ENCODE measurements around the gene SHROOM3. TPM values are rescaled to one million over a fixed set of nuclear protein-coding genes. Genes with fewer than 3 reads are reported as not detected.
"Not testable (repeated sequence)": the region's sequence is repeated elsewhere in the genome, so short reads cannot be mapped to it uniquely, and the experiment has no call there.

SHROOM3 gene
- total and polyA plus RNA-seq, 4 donors: 14.4 to 75.1 (median 47.3) TPM

DNA sequence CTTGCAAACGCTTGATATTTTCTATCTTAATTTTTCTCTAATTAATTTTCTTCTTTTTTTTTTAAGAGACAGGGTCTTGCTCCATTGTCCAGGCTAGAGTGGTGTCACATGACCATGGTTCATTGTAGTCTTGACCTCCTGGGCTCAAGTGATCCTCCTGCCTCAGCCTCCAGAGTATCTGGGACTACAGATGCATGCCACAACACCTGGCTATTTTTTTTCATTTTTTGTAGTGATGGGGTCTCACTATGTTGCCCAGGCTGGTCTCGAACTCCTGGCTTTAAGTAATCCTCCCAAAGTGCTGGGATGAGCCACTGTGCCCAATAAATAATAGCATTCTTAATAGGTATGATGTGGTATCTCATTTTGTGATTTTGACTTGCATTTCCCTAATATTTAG lies 18.2 kb downstream of the SHROOM3 start:
- no peaks in the 10 kb centered on the region for H3K9me3 ChIP-seq (ENCODE audit: control insufficient read depth in 4 of 4, insufficient read depth in 3 of 4, low read length in 3 of 4)
- H3K27me3 ChIP-seq (ENCODE audit: control insufficient read depth in 3 of 3, insufficient read depth in 3 of 3, low read length in 2 of 3): no peaks in the 10 kb centered on the region
- H3K9ac ChIP-seq (ENCODE audit: insufficient read depth in 1 of 2, low read length in 2 of 2): no peak overlapping the region
- DNase-seq: no peak
- TF ChIP-seq, protein P1, sequence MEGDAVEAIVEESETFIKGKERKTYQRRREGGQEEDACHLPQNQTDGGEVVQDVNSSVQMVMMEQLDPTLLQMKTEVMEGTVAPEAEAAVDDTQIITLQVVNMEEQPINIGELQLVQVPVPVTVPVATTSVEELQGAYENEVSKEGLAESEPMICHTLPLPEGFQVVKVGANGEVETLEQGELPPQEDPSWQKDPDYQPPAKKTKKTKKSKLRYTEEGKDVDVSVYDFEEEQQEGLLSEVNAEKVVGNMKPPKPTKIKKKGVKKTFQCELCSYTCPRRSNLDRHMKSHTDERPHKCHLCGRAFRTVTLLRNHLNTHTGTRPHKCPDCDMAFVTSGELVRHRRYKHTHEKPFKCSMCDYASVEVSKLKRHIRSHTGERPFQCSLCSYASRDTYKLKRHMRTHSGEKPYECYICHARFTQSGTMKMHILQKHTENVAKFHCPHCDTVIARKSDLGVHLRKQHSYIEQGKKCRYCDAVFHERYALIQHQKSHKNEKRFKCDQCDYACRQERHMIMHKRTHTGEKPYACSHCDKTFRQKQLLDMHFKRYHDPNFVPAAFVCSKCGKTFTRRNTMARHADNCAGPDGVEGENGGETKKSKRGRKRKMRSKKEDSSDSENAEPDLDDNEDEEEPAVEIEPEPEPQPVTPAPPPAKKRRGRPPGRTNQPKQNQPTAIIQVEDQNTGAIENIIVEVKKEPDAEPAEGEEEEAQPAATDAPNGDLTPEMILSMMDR (IDR thresholded peaks at IDR 0.05; ENCODE audit: control extremely low read depth, extremely low read depth): no peak
- H3K36me3 ChIP-seq (ENCODE audit: control insufficient read depth in 4 of 4, insufficient read depth in 4 of 4, low read length in 4 of 4): no peaks in the 10 kb centered on the region
- H3K4me3 ChIP-seq: no peak overlapping the region
- no peak for ATAC-seq (ENCODE audit: insufficient read depth, low FRiP score)
- H3K4me1 ChIP-seq (ENCODE audit: control insufficient read depth in 5 of 5, insufficient read depth in 5 of 5, low read length in 5 of 5): peaks cover 0 to 2% (median 0%) of the 10 kb centered on the region in 5 donors
- H3K27ac ChIP-seq (ENCODE audit: low read depth in 1 of 2, low read length in 1 of 2): no peak overlapping the region
- 86 to 88% methylated on average over 2 of the region's 2 CpGs for WGBS, 2 donors

DNA sequence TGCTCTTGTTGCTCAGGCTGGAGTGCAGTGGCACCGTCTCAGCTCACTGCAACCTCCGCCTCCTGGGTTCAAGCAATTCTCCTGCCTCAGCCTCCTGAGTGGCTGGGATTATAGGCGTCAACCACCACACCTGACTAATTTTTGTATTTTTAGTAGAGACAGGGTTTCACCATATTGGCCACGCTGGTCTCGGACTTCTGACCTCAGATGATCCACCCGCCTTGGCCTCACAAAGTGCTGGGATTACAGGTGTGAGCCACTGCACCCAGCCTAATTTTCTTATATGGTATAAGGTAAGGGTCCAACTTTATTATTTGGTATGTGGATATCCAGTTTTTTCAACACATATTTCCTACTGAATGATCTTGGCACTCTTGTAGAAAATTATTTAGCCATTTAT lies 19.0 kb downstream of the SHROOM3 start:
- H3K4me3 ChIP-seq; H3K36me3 ChIP-seq (ENCODE audit: control insufficient read depth in 4 of 4, insufficient read depth in 4 of 4, low read length in 4 of 4); H3K27ac ChIP-seq (ENCODE audit: low read depth in 1 of 2, low read length in 1 of 2); H3K9me3 ChIP-seq (ENCODE audit: control insufficient read depth in 4 of 4, insufficient read depth in 3 of 4, low read length in 3 of 4); DNase-seq; H3K9ac ChIP-seq (ENCODE audit: insufficient read depth in 1 of 2, low read length in 2 of 2); H3K4me1 ChIP-seq (ENCODE audit: control insufficient read depth in 5 of 5, insufficient read depth in 5 of 5, low read length in 5 of 5); H3K27me3 ChIP-seq (ENCODE audit: control insufficient read depth in 3 of 3, insufficient read depth in 3 of 3, low read length in 2 of 3); ATAC-seq (ENCODE audit: insufficient read depth, low FRiP score): not testable (repeated sequence)
- 94 to 98% methylated on average over 6 of the region's 6 CpGs for WGBS, 2 donors

DNA sequence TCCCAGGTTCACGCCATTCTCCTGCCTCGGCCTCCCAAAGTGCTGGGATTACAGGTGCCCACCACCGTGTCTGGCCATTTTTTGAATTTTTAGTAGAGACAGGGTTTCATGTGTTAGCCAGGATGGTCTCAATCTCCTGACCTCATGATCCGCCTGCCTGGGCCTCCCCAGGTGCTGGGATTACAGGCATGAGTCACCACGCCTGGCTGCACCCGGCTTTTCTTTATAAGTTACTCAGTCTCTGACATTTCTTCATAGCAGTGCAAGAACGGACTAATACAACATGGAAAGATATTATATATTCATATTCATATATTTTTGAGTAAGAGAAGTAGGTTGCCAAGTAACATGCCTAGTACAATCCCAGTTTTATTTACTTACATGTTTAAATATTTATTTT lies 22.9 kb downstream of the SHROOM3 start:
- 93 to 94% methylated on average over 7 of the region's 7 CpGs for WGBS, 2 donors
- ATAC-seq (ENCODE audit: insufficient read depth, low FRiP score): no peak
- Histone ChIP-seq H3K27ac (ENCODE audit: low read depth in 1 of 2, low read length in 1 of 2) (no peak overlapping the region), H3K9ac (ENCODE audit: insufficient read depth in 1 of 2, low read length in 2 of 2) (no peak overlapping the region), H3K9me3 (ENCODE audit: control insufficient read depth in 4 of 4, insufficient read depth in 3 of 4, low read length in 3 of 4) (peaks cover 0 to under 1% (median 0%) of the 10 kb centered on the region in 4 donors), H3K36me3 (ENCODE audit: control insufficient read depth in 4 of 4, insufficient read depth in 4 of 4, low read length in 4 of 4) (no peaks in the 10 kb centered on the region), H3K27me3 (ENCODE audit: control insufficient read depth in 3 of 3, insufficient read depth in 3 of 3, low read length in 2 of 3) (no peaks in the 10 kb centered on the region), H3K4me1 (ENCODE audit: control insufficient read depth in 5 of 5, insufficient read depth in 5 of 5, low read length in 5 of 5) (peaks cover 0 to 8% (median 2%) of the 10 kb centered on the region in 5 donors), H3K4me3 (no peak overlapping the region)
- no peak for DNase-seq
- TF ChIP-seq, protein P1 (IDR thresholded peaks at IDR 0.05; ENCODE audit: control extremely low read depth, extremely low read depth): no peak

DNA sequence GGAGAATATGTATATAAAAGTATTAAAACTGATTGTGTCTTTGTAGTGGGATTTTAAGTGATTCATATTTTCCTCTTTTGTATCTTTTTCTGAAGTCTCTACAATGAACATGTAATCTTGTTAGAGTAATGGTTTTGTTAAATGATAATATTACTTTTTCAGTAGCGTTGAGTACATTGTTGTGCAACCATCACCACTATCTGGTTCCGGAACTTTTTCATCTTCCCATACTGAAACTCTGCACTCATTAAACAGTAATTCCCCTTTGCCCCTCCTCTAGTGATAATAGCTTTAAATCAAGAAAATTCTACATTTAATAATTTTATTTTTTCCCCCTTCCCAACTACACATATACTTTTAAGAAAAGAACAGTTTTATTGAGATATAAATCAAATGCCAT lies 23.3 kb downstream of the SHROOM3 start:
- WGBS, 2 donors: 83 to 85% methylated on average over 2 of the region's 2 CpGs

More for the DNA sequence above, 23.3 kb downstream of the SHROOM3 start:
- H3K4me1 ChIP-seq (ENCODE audit: control insufficient read depth in 5 of 5, insufficient read depth in 5 of 5, low read length in 5 of 5): peaks cover 0 to 8% (median 2%) of the 10 kb centered on the region in 5 donors
- ATAC-seq (ENCODE audit: insufficient read depth, low FRiP score): no peak
- TF ChIP-seq, protein P1 (IDR thresholded peaks at IDR 0.05; ENCODE audit: control extremely low read depth, extremely low read depth): no peak
- H3K27me3 ChIP-seq (ENCODE audit: control insufficient read depth in 3 of 3, insufficient read depth in 3 of 3, low read length in 2 of 3): no peaks in the 10 kb centered on the region
- no peaks in the 10 kb centered on the region for H3K36me3 ChIP-seq (ENCODE audit: control insufficient read depth in 4 of 4, insufficient read depth in 4 of 4, low read length in 4 of 4)
- no peak overlapping the region for H3K9ac ChIP-seq (ENCODE audit: insufficient read depth in 1 of 2, low read length in 2 of 2)
- DNase-seq: peak in 2 of 3 donors; percentile 6 to 13
- no peak overlapping the region for H3K27ac ChIP-seq (ENCODE audit: low read depth in 1 of 2, low read length in 1 of 2)
- H3K4me3 ChIP-seq: no peak overlapping the region
- H3K9me3 ChIP-seq (ENCODE audit: control insufficient read depth in 4 of 4, insufficient read depth in 3 of 4, low read length in 3 of 4): peaks cover 0 to 5% (median 0%) of the 10 kb centered on the region in 4 donors
